HG03571 (cell line): ENCODE results near the gene PHC2.

Source experiments
- ATAC-seq: cut with Tn5 transposase; IDR thresholded peaks from one replicate; pipeline ENCODE4 v1.9.1; 2021; ENCODE audit not compliant: unreplicated experiment

PHC2 gene

GRCh38 chr1:33373606-33374005 is 57.3 kb downstream of the PHC2 start:
- no peak for ATAC-seq

- ATAC-seq, result no peak
These were observed 58.2 kb downstream of the PHC2 start for GRCh38 chr1:33372677-33373076.

GRCh38 chr1:33372162-33372561 is 58.7 kb downstream of the PHC2 start:
- no peak for ATAC-seq

GRCh38 chr1:33371334-33371733 is 59.6 kb downstream of the PHC2 start:
- ATAC-seq, result no peak

GRCh38 chr1:33370827-33371226 is 60.1 kb downstream of the PHC2 start:
- ATAC-seq, result no peak

- ATAC-seq, result no peak
These were observed 60.6 kb downstream of the PHC2 start for GRCh38 chr1:33370301-33370700.

- no peak for ATAC-seq
These were observed 61.1 kb downstream of the PHC2 start for GRCh38 chr1:33369764-33370163.

- ATAC-seq, result no peak
These were observed 61.8 kb downstream of the PHC2 start for GRCh38 chr1:33369081-33369480.

- ATAC-seq, result no peak
These were observed 62.5 kb downstream of the PHC2 start for GRCh38 chr1:33368431-33368830.

- no peak for ATAC-seq
These were observed 63.1 kb downstream of the PHC2 start for GRCh38 chr1:33367485-33368405.

- ATAC-seq, result no peak
These were observed 64.0 kb downstream of the PHC2 start for GRCh38 chr1:33366762-33367484.

GRCh38 chr1:33365560-33365997 is 65.3 kb downstream of the PHC2 start:
- no peak for ATAC-seq

- no peak for ATAC-seq
These were observed 66.4 kb downstream of the PHC2 start for GRCh38 chr1:33364565-33364918.

GRCh38 chr1:33363470-33363861 is 67.4 kb downstream of the PHC2 start:
- no peak for ATAC-seq

- ATAC-seq, result no peak
These were observed 67.9 kb downstream of the PHC2 start for GRCh38 chr1:33363021-33363420.

- ATAC-seq, result no peak
These were observed 69.2 kb downstream of the PHC2 start for GRCh38 chr1:33361532-33362235.

- no peak for ATAC-seq
These were observed 70.5 kb downstream of the PHC2 start for GRCh38 chr1:33360367-33360766.

GRCh38 chr1:33359931-33360330 is 71.0 kb downstream of the PHC2 start:
- no peak for ATAC-seq

- no peak for ATAC-seq
These were observed 71.9 kb downstream of the PHC2 start for GRCh38 chr1:33358795-33359503.

- ATAC-seq, result no peak
These were observed 72.6 kb downstream of the PHC2 start for GRCh38 chr1:33358114-33358794.
